D721Med (cell line): Measurements from ENCODE around the gene MCOLN2.
A peak's percentile ranks its signal among the peaks of the same experiment; 100 is the strongest.

Experiments used
- DNase-seq: peaks from one replicate; pipeline ENCODE4 v3.0.0; 2011; ENCODE audit warnings: low spot score; ENCODE audit not compliant: insufficient read length
- FAIRE-seq: peaks from 2 replicates; lab custom pipeline; 2011; peaks lifted over from hg19 to GRCh38; lab: Jason Lieb, UNC
- CTCF ChIP-seq: IDR thresholded peaks from 2 replicates; pipeline ENCODE4 v1.5.1; 2012; ENCODE audit warnings: mild to moderate bottlenecking, control low read depth; ENCODE audit not compliant: insufficient read depth; ENCODE audit errors: missing control alignments

MCOLN2 gene

DNA sequence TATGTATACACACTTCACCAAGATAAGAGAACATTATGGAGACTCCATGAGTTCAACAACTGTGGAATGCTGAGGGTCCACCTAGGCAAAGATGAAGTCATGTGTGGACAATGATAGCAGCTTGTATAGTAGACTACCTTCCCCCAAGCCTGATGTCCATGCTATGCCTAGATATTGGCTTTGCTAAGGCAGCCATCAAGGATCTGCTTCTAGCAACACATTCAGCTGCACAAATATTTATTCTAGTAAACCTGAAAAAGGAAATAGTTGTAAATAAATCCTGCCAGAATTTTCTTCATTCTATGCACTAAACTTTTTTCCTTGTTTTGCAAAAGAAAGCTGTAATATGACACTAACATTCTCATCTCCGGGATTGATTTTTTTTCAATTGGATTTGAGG is 96.9 kb downstream of the MCOLN2 start:
- no peak for FAIRE-seq
- TF ChIP-seq CTCF, result no peak
- no peak for DNase-seq

DNA sequence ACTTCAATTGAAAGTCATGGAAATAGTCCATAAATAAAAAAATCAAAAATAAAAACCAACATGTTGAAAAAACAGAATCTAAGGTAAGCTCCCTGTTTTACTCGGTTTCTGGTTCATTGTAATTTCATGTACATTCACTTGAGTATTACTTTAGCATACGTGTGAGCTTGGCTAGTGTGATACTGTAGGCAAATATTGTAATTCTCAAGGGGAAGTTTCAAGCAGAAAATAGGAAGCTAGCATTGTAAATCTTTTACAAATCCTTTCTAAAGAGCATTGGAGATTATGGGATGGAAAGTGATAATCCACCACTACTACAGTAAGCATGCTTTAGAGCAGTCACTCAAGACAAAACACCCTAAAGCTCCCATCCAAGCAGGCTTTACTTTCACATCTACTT is 100.6 kb downstream of the MCOLN2 start:
- TF ChIP-seq CTCF, result no peak
- FAIRE-seq, result peak; percentile 95
- DNase-seq, result peak; percentile 38

DNA sequence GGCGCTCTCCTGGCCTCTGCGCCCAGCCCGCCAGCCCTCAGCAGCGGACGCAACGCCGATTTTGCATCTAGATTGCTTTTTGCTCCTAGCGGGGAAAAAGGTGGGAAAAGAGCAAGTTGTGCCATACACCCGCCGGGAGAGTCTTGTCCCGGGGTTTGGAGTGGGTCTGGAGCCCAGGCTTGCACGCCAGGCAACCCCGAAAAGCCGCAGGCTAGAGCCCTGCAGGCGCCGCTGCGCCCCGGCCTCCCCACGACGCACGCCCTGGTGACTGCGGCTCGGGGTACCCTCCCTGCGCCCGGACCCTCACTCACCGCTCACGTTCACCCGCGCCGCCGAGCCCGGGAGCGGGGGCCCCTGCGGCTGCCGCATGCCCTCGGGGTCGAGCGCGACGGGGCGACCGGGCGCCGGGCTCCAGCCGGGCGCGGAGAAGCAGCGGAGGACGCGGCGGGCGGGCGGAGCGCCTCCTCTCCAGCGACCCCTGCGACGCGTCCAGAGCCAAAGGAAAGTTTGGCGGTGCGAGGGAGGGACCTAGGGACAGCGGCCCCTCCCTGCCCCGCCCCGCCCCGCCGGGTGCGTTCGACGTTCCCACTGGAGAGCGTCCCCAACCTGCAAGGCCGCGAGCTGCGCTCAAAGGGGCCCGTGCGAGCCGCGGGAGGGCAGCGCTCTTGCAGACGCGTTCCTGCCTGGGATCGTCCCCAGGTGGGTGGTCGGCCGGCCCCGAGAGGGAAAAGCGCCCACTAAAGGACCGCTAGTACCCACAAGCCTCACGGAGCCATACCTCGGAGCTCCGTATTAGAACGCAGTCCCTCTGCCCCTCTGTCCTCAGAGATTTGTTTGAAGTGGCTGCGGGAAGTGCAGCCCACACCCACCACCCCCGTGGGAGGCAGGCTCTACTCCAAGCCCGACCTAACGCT is 104.0 kb downstream of the MCOLN2 start, which contains the start of gene LPAR3:
Gene LPAR3 (minus strand): TSS at position 502 of the 914 bp plus-strand sequence. CDS start 27,086 bp downstream, outside the sequence.
- TF ChIP-seq CTCF, result no peak
- no peak for FAIRE-seq
- no peak for DNase-seq

DNA sequence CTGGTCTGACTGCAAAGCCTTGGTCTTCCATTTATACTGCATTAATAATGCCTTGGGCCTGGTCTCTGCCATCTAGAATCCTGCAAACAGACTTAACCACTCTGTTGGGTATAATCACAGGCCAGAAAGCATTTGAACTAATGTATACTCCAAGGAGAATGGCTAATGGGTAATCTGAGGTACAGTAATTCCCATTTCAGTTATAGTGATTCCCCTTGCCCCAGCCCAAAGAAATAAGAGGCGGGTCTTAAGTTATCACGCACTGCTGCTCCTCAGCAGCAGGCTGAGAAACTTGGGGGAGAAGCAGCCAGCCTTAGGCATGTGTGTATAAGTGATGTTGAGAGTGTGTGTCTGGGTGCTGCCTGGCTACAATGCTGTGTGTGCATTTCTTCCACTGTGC is 106.3 kb downstream of the MCOLN2 start:
- TF ChIP-seq CTCF, result no peak
- no peak for DNase-seq
- no peak for FAIRE-seq

DNA sequence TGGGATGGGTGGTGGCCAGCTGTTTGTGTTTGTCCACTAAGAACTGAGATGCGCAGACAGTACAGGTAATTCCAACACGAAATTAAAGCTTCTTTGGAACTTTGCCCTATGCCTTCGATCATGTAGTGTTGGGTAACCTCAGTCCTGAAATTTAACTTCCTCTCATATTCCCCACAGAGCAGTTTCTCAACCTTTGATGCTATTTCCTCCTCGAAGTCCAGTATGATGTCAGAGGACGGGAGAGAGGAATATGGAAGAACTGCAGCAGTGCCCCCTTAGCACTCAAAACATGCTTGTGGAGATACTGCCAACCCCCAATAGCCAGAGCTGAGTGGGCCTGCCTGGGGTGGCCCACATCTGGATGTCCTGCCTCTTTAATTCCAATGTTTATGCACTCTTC is 107.5 kb downstream of the MCOLN2 start:
- DNase-seq, result no peak
- FAIRE-seq, result no peak
- TF ChIP-seq CTCF, result no peak

DNA sequence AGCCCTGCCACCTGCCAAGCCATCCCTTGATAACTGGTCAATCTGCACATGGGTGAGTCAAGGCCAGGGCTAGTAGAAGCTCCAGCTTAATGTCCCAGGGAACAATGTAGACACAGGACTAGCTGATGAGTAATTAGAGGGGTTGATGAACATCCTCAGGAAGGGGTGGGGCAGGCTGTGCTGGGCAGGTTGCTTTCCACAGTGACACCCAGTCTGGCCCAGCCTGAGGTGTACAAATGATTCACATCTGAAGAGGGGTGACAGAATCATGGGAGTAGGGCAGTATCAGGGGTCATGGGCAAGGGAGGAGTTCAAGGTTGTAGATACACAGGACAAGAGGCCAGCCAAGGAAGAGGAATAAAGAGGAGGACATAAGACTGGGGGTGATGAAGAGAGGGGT is 108.2 kb downstream of the MCOLN2 start:
- FAIRE-seq (no peak), DNase-seq (no peak)
- TF ChIP-seq CTCF, result no peak
